Measurements from ENCODE around the gene DNAJC21. TPM values are rescaled to one million over a fixed set of nuclear protein-coding genes. Genes with fewer than 3 reads are reported as not detected.

DNAJC21 gene
- total RNA-seq, 2 donors from 2014 or later, result 49.6 to 53.5 TPM

GRCh38 chr5:34903260-34903659 lies 26.1 kb upstream of the DNAJC21 start:
- Histone ChIP-seq H3K27me3 (ENCODE audit: control insufficient read depth, insufficient read depth, low read length, poor library complexity, severe bottlenecking) (no peaks in the 10 kb centered on the region), H3K27ac (ENCODE audit: low read depth, low read length) (no peak overlapping the region), H3K4me1 (ENCODE audit: control insufficient read depth, insufficient read depth, low read length) (no peaks in the 10 kb centered on the region), H3K36me3 (ENCODE audit: control insufficient read depth, insufficient read depth, low read length) (peaks cover 27% of the 10 kb centered on the region), H3K9me3 (ENCODE audit: control insufficient read depth, low read length) (no peaks in the 10 kb centered on the region), H3K4me3 (ENCODE audit: low read length) (no peak overlapping the region), H3K9ac (ENCODE audit: extremely low read depth, low read length, poor library complexity, severe bottlenecking) (no peak overlapping the region)
- no peak for TF ChIP-seq CTCF (conservative IDR thresholded peaks at IDR 0.05)
- no peaks in the 10 kb centered on the region for H3K27me3 Mint-ChIP-seq (ENCODE audit: insufficient read depth)
- no peak overlapping the region for H3K4me3 Mint-ChIP-seq
- no peak for DNase-seq
- H3K9me3 Mint-ChIP-seq, result no peaks in the 10 kb centered on the region
- no peak overlapping the region for H3K27ac Mint-ChIP-seq
- 95% methylated on average over 1 of the region's 1 CpG; no CpG with 5 or more reads in 1 of the 2 experiments for WGBS, 2 experiments (ENCODE audit: insufficient coverage in 1 of 2, insufficient read length in 1 of 2)
- H3K36me3 Mint-ChIP-seq (ENCODE audit: low read depth), result peaks cover 20% of the 10 kb centered on the region
- no peaks in the 10 kb centered on the region for H3K4me1 Mint-ChIP-seq

GRCh38 chr5:34905564-34905963 lies 23.8 kb upstream of the DNAJC21 start:
- H3K27me3 ChIP-seq (ENCODE audit: control insufficient read depth, insufficient read depth, low read length, poor library complexity, severe bottlenecking), result no peaks in the 10 kb centered on the region
- H3K9me3 Mint-ChIP-seq, result no peaks in the 10 kb centered on the region
- peaks cover 38% of the 10 kb centered on the region for H3K36me3 Mint-ChIP-seq (ENCODE audit: low read depth)
- DNase-seq, result no peak
- no peaks in the 10 kb centered on the region for H3K4me1 Mint-ChIP-seq
- H3K27ac ChIP-seq (ENCODE audit: low read depth, low read length), result no peak overlapping the region
- no peak overlapping the region for H3K27ac Mint-ChIP-seq
- H3K9me3 ChIP-seq (ENCODE audit: control insufficient read depth, low read length), result no peaks in the 10 kb centered on the region
- H3K4me3 Mint-ChIP-seq, result no peak overlapping the region
- peaks cover 48% of the 10 kb centered on the region for H3K36me3 ChIP-seq (ENCODE audit: control insufficient read depth, insufficient read depth, low read length)
- WGBS, 2 experiments (ENCODE audit: insufficient coverage in 1 of 2, insufficient read length in 1 of 2), result 80 to 91% methylated on average over 1 of the region's 2 CpGs
- H3K27me3 Mint-ChIP-seq (ENCODE audit: insufficient read depth), result no peaks in the 10 kb centered on the region
- H3K4me3 ChIP-seq (ENCODE audit: low read length), result no peak overlapping the region
- peak; percentile 74 for TF ChIP-seq CTCF (conservative IDR thresholded peaks at IDR 0.05)
- no peak overlapping the region for H3K9ac ChIP-seq (ENCODE audit: extremely low read depth, low read length, poor library complexity, severe bottlenecking)
- no peaks in the 10 kb centered on the region for H3K4me1 ChIP-seq (ENCODE audit: control insufficient read depth, insufficient read depth, low read length)

GRCh38 chr5:34913072-34913471 lies 16.3 kb upstream of the DNAJC21 start:
- Histone ChIP-seq H3K27ac (ENCODE audit: low read depth, low read length) (no peak overlapping the region), H3K4me3 (ENCODE audit: low read length) (no peak overlapping the region), H3K9ac (ENCODE audit: extremely low read depth, low read length, poor library complexity, severe bottlenecking) (no peak overlapping the region), H3K36me3 (ENCODE audit: control insufficient read depth, insufficient read depth, low read length) (peaks cover 48% of the 10 kb centered on the region), H3K9me3 (ENCODE audit: control insufficient read depth, low read length) (no peaks in the 10 kb centered on the region), H3K27me3 (ENCODE audit: control insufficient read depth, insufficient read depth, low read length, poor library complexity, severe bottlenecking) (no peaks in the 10 kb centered on the region), H3K4me1 (ENCODE audit: control insufficient read depth, insufficient read depth, low read length) (no peaks in the 10 kb centered on the region)
- no peak for DNase-seq
- peaks cover 26% of the 10 kb centered on the region for H3K4me1 Mint-ChIP-seq
- H3K36me3 Mint-ChIP-seq (ENCODE audit: low read depth), result peaks cover 35% of the 10 kb centered on the region
- H3K9me3 Mint-ChIP-seq, result no peaks in the 10 kb centered on the region
- TF ChIP-seq CTCF (conservative IDR thresholded peaks at IDR 0.05), result no peak
- no peak overlapping the region for H3K27ac Mint-ChIP-seq
- H3K4me3 Mint-ChIP-seq, result no peak overlapping the region
- H3K27me3 Mint-ChIP-seq (ENCODE audit: insufficient read depth), result no peaks in the 10 kb centered on the region
- 97 to 100% methylated on average over 1 to 2 of the region's 2 CpGs for WGBS, 2 experiments (ENCODE audit: insufficient coverage in 1 of 2, insufficient read length in 1 of 2)

Data from endodermal cell (in vitro differentiated cells).